SK-N-SH (cell line): ENCODE results near the gene MAP6. TPM values are rescaled to one million over a fixed set of nuclear protein-coding genes. Genes with fewer than 3 reads are reported as not detected.

Experiments
- ELF1 ChIP-seq: IDR thresholded peaks from 2 replicates; pipeline ENCODE4 v1.4.0; 2012
- FOSL2 ChIP-seq: IDR thresholded peaks from 2 replicates; pipeline ENCODE4 v1.4.0; 2012; ENCODE audit warnings: low read depth, mild to moderate bottlenecking, moderate library complexity, borderline replicate concordance
- MAX ChIP-seq: IDR thresholded peaks from 2 replicates; pipeline ENCODE4 v1.4.0; 2012; ENCODE audit warnings: low read depth
- MXI1 ChIP-seq: IDR thresholded peaks from 2 replicates; pipeline ENCODE4 v1.6.1; 2012; ENCODE audit warnings: mild to moderate bottlenecking, low read depth, low read length, improper control_type of control experiment
- NRF1 ChIP-seq: IDR thresholded peaks from 2 replicates; pipeline ENCODE4 v1.6.1; 2012; ENCODE audit warnings: low read depth, mild to moderate bottlenecking, low read length
- PBX3 ChIP-seq: IDR thresholded peaks from 2 replicates; pipeline ENCODE4; 2012
- POLR2AphosphoS5 ChIP-seq: IDR thresholded peaks from 2 replicates; pipeline ENCODE4 v1.6.1; 2012; ENCODE audit warnings: low read depth, low read length
- RAD21 ChIP-seq: IDR thresholded peaks from 2 replicates; pipeline ENCODE4 v1.6.1; 2012; ENCODE audit warnings: mild to moderate bottlenecking, low read length
- REST ChIP-seq: IDR thresholded peaks from 2 replicates; pipeline ENCODE4 v1.6.1; 2012; ENCODE audit warnings: mild to moderate bottlenecking, low read depth, low read length, moderate library complexity
- RXRA ChIP-seq: IDR thresholded peaks from 2 replicates; pipeline ENCODE4 v1.4.0; 2012; ENCODE audit warnings: low read depth, mild to moderate bottlenecking, borderline replicate concordance
- SIN3A ChIP-seq: IDR thresholded peaks from 2 replicates; pipeline ENCODE4 v1.6.1; 2012; ENCODE audit warnings: low read depth, mild to moderate bottlenecking, low read length, moderate library complexity, borderline replicate concordance
- TAF1 ChIP-seq: IDR thresholded peaks from 2 replicates; pipeline ENCODE4 v1.6.1; 2012; ENCODE audit warnings: low read depth, mild to moderate bottlenecking, low read length, moderate library complexity, borderline replicate concordance
- TCF12 ChIP-seq: IDR thresholded peaks from 2 replicates; pipeline ENCODE4 v1.4.0; 2012
- TEAD4 ChIP-seq: IDR thresholded peaks from 2 replicates; pipeline ENCODE4 v1.4.0; 2012; ENCODE audit warnings: mild to moderate bottlenecking, borderline replicate concordance; ENCODE audit not compliant: insufficient read depth
- USF2 ChIP-seq: fragments of 150-350 bp; IDR thresholded peaks from 2 replicates; pipeline ENCODE4 v1.6.1; 2017; ENCODE audit warnings: antibody characterized with exemption, low read length, low read depth, borderline replicate concordance
- ZBTB33 ChIP-seq: IDR thresholded peaks from 2 replicates; pipeline ENCODE4 v1.4.0; 2012; ENCODE audit warnings: low read depth, borderline replicate concordance
- polyA plus RNA-seq, 3 experiments: library from polyadenylated mRNA; depleted of rRNA; stranded (reverse); fragments of >200 nt; gene quantifications; 2 replicates each; pipeline ENCODE4 v1.2.3, GENCODE V29; 2012

MAP6 gene
- polyA plus RNA-seq, 1 of the 3 experiments (the other 2 are of a cell fraction), result 11.1 TPM

GRCh38 chr11:75626889-75627529, 41.8 kb downstream of the MAP6 start (continued):
- no peak for TF ChIP-seq ZBTB33
- TF ChIP-seq RAD21, result peak; percentile 38; the same call in 1 of the 2 replicates
- peak; percentile 22; the same call in 1 of the 2 replicates for TF ChIP-seq FOSL2
- peak; percentile 73; the same call in 1 of the 2 replicates for TF ChIP-seq TEAD4
- 0 out of 2 replicates have a peak, but pooled peaks have one; percentile 48 for TF ChIP-seq POLR2AphosphoS5
- TF ChIP-seq MXI1, result peak; percentile 97
- no peak for TF ChIP-seq RXRA
- no peak for TF ChIP-seq TAF1
- no peak for TF ChIP-seq USF2
- TF ChIP-seq REST, result no peak
- no peak for TF ChIP-seq ELF1
- no peak for TF ChIP-seq SIN3A
- TF ChIP-seq MAX, result no peak
- peak; percentile 90 for TF ChIP-seq TCF12
- no peak for TF ChIP-seq NRF1
- TF ChIP-seq PBX3, result peak; percentile 83
